Body of pancreas (tissue), 4 donors: ENCODE results near the gene ITPK1. TPM values are rescaled to one million over a fixed set of nuclear protein-coding genes. Genes with fewer than 3 reads are reported as not detected.

Experiments
- ATAC-seq: fragments of 150-250 bp; one replicate; pipeline ENCODE4 v1.9.1; 2016
- DNase-seq, 4 donors: peaks; one replicate each; pipeline ENCODE4 v3.0.0-alpha.2; 2019
- H3K27ac ChIP-seq, 4 donors: fragments of 200-600 bp; sonication (generic); 1 replicate in 3 of 4; 2 replicates in 1 of 4; pipeline versions ENCODE4 v1.5.1 to v1.6.1; 2016 to 2019; ENCODE audit warnings: mild to moderate bottlenecking in 1 of 4, mixed read lengths in 1 of 4, moderate library complexity in 1 of 4
- H3K27me3 ChIP-seq, 2 donors: fragments of 200-600 bp; sonication (generic); one replicate each; pipeline ENCODE4 v1.6.0; 2016; ENCODE audit warnings: mild to moderate bottlenecking in 1 of 2
- H3K36me3 ChIP-seq, 2 donors: fragments of 200-600 bp; sonication (generic); replicated peaks in 1 of 2; 2 replicates each; pipeline ENCODE4 v1.5.1; 2016; ENCODE audit warnings: low read depth in 2 of 2; ENCODE audit not compliant: insufficient read depth in 1 of 2
- H3K4me1 ChIP-seq: fragments of 200-600 bp; sonication (generic); one replicate; pipeline ENCODE4 v1.6.0; 2016
- H3K4me3 ChIP-seq, 2 donors: fragments of 200-600 bp; sonication (generic); 1 replicate in 1 of 2; 2 replicates in 1 of 2; pipeline ENCODE4 v1.5.1; 2016 to 2019
- H3K9me3 ChIP-seq, 3 donors: fragments of 200-600 bp; sonication (generic); 1 replicate in 2 of 3; 2 replicates in 1 of 3; pipeline ENCODE4 v1.5.1; 2016
- CTCF ChIP-seq, 7 experiments: fragments of 450-650 bp in 4 of 7; fragments of 200-600 bp in 3 of 7; sonication (generic) in 3 of 7; IDR thresholded peaks; one replicate each; pipeline ENCODE4 v1.5.1; 2016 to 2019; ENCODE audit warnings: antibody characterized with exemption in 7 of 7
- POLR2A ChIP-seq, 3 donors: fragments of 450-650 bp; IDR thresholded peaks; one replicate each; pipeline ENCODE4 v1.6.1; 2016; ENCODE audit warnings: antibody characterized with exemption in 3 of 3, mild to moderate bottlenecking in 2 of 3
- WGBS, 2 donors: methylation state at CpG; one replicate each; pipeline ENCODE4 v1.1.5; 2017; 5-methylcytosine and 5-hydroxymethylcytosine counted together
- intact Hi-C: fragments of 100-400 bp; cut with DNase I; formaldehyde crosslinking; loops from one replicate; pipeline ENCODE4 v1.15.1; 2023
- total RNA-seq, 2 donors: library from RNA; depleted of rRNA; stranded (reverse); fragments of >200 nt; gene quantifications; one replicate each; pipeline ENCODE4 v1.1.0, GENCODE V29; 2016

The ITPK1 gene
- total RNA-seq, 2 donors from 2014 or later = 30.1 to 32.6 TPM

GRCh38 chr14:92902191-92902590 is 213.5 kb downstream of the ITPK1 start:
- Histone ChIP-seq H3K4me1 (no peaks in the 10 kb centered on the region), H3K27me3 (no peaks in the 10 kb centered on the region), H3K27ac (no peak overlapping the region), H3K36me3 (no peaks in the 10 kb centered on the region), H3K9me3 (no peaks in the 10 kb centered on the region), H3K4me3 (no peak overlapping the region)
- intact Hi-C loops = no loop called here
- ATAC-seq (no peak), DNase-seq (no peak)
- WGBS, 2 donors = 64 to 67% methylated on average over 6 of the region's 6 CpGs
- TF ChIP-seq POLR2A (IDR thresholded peaks at IDR 0.05) (no peak), CTCF (IDR thresholded peaks at IDR 0.05) (no peak)

- no peak overlapping the region for H3K27ac ChIP-seq
- H3K4me3 ChIP-seq = no peak overlapping the region
- no peaks in the 10 kb centered on the region for H3K36me3 ChIP-seq
- no peaks in the 10 kb centered on the region for H3K27me3 ChIP-seq
- intact Hi-C loops = no loop called here
- TF ChIP-seq CTCF (IDR thresholded peaks at IDR 0.05) (no peak), POLR2A (IDR thresholded peaks at IDR 0.05) (no peak)
- H3K9me3 ChIP-seq = no peaks in the 10 kb centered on the region
- H3K4me1 ChIP-seq = no peaks in the 10 kb centered on the region
- ATAC-seq (no peak), DNase-seq (no peak)
- WGBS, 2 donors = 98% methylated on average over 2 of the region's 2 CpGs; no CpG with 5 or more reads in 1 of the 2 donors
Observed at GRCh38 chr14:92900660-92901059, 215.1 kb downstream of the ITPK1 start.

- ATAC-seq (no peak), DNase-seq (no peak)
- TF ChIP-seq POLR2A (IDR thresholded peaks at IDR 0.05) = no peak
- TF ChIP-seq CTCF (IDR thresholded peaks at IDR 0.05) = no peak
- H3K4me3 ChIP-seq = no peak overlapping the region
- no peak overlapping the region for H3K27ac ChIP-seq
- H3K27me3 ChIP-seq = no peaks in the 10 kb centered on the region
- H3K9me3 ChIP-seq = no peaks in the 10 kb centered on the region
- no peaks in the 10 kb centered on the region for H3K4me1 ChIP-seq
- intact Hi-C loops = no loop called here
- H3K36me3 ChIP-seq = no peaks in the 10 kb centered on the region
- WGBS, 2 donors = 54 to 68% methylated on average over 9 of the region's 9 CpGs
Observed at GRCh38 chr14:92898566-92899131, 217.1 kb downstream of the ITPK1 start.

- WGBS, 2 donors = 76 to 79% methylated on average over 4 to 5 of the region's 5 CpGs
- DNase-seq (no peak), ATAC-seq (no peak)
- H3K4me1 ChIP-seq = no peaks in the 10 kb centered on the region
- H3K27me3 ChIP-seq = no peaks in the 10 kb centered on the region
- intact Hi-C loops = no loop called here
- H3K4me3 ChIP-seq = no peak overlapping the region
- H3K27ac ChIP-seq = no peak overlapping the region
- H3K36me3 ChIP-seq = no peaks in the 10 kb centered on the region
- no peak for TF ChIP-seq CTCF (IDR thresholded peaks at IDR 0.05)
- TF ChIP-seq POLR2A (IDR thresholded peaks at IDR 0.05) = no peak
- no peaks in the 10 kb centered on the region for H3K9me3 ChIP-seq
Observed at GRCh38 chr14:92897922-92898565, 217.7 kb downstream of the ITPK1 start.

GRCh38 chr14:92895352-92895878 is 220.3 kb downstream of the ITPK1 start:
- Histone ChIP-seq H3K27ac (no peak overlapping the region), H3K36me3 (no peaks in the 10 kb centered on the region), H3K4me3 (no peak overlapping the region), H3K27me3 (no peaks in the 10 kb centered on the region), H3K4me1 (no peaks in the 10 kb centered on the region), H3K9me3 (no peaks in the 10 kb centered on the region)
- no peak for TF ChIP-seq CTCF (IDR thresholded peaks at IDR 0.05)
- TF ChIP-seq POLR2A (IDR thresholded peaks at IDR 0.05) = no peak
- 54 to 60% methylated on average over 4 of the region's 4 CpGs for WGBS, 2 donors
- ATAC-seq = no peak
- no peak for DNase-seq
- intact Hi-C loops = no loop called here
